WI38 (cell line): ENCODE results near the gene C5orf46.

Experiments
- H3K4me3 ChIP-seq: 2 replicates; pipeline ENCODE4 v1.5.1; 2011; ENCODE audit warnings: low read depth, mild to moderate bottlenecking, control low read depth, low read length
- CTCF ChIP-seq: IDR thresholded peaks from 2 replicates; pipeline ENCODE4 v1.5.1; 2012; ENCODE audit warnings: low read depth, mild to moderate bottlenecking, control low read depth, low read length

C5orf46 gene

GRCh38 chr5:147893820-147894219, 12.5 kb downstream of the C5orf46 start:
- H3K4me3 ChIP-seq: no peak overlapping the region
- TF ChIP-seq CTCF: no peak

GRCh38 chr5:147892696-147893296, 13.5 kb downstream of the C5orf46 start:
- no peak for TF ChIP-seq CTCF
- no peak overlapping the region for H3K4me3 ChIP-seq

GRCh38 chr5:147887930-147888329, 18.4 kb downstream of the C5orf46 start:
- no peak for TF ChIP-seq CTCF
- no peak overlapping the region for H3K4me3 ChIP-seq

GRCh38 chr5:147887026-147887627, 19.2 kb downstream of the C5orf46 start:
- H3K4me3 ChIP-seq: no peak overlapping the region
- no peak for TF ChIP-seq CTCF

GRCh38 chr5:147882586-147883313, 23.6 kb downstream of the C5orf46 start:
- H3K4me3 ChIP-seq: no peak overlapping the region
- TF ChIP-seq CTCF: no peak

- no peak for TF ChIP-seq CTCF
- H3K4me3 ChIP-seq: no peak overlapping the region
These were observed 25.9 kb downstream of the C5orf46 start for GRCh38 chr5:147880487-147880886.

GRCh38 chr5:147879784-147880183, 26.6 kb downstream of the C5orf46 start:
- H3K4me3 ChIP-seq: no peak overlapping the region
- TF ChIP-seq CTCF: no peak
